Right lobe of liver (tissue), 6 donors: ENCODE results near the gene OAS2. TPM values are rescaled to one million over a fixed set of nuclear protein-coding genes. Genes with fewer than 3 reads are reported as not detected.

Experiments used
- ATAC-seq, 4 donors: fragments of 200-7000 bp; cut with Tn5 transposase; one replicate each; pipeline ENCODE4 v1.9.1; 2020; ENCODE audit warnings: mild to moderate bottlenecking in 4 of 4, moderate library complexity in 4 of 4
- DNase-seq, 3 donors: peaks; one replicate each; pipeline ENCODE4 v3.0.0-alpha.2; 2020
- H3K27ac ChIP-seq, 3 donors: fragments of 200-600 bp; one replicate each; pipeline ENCODE4 v1.8.0; 2022
- H3K27me3 ChIP-seq, 2 donors: fragments of 200-600 bp; one replicate each; pipeline ENCODE4 v1.8.0; 2022
- H3K36me3 ChIP-seq, 4 donors: fragments of 200-600 bp; sonication (generic) in 1 of 4; one replicate each; pipeline versions ENCODE4 v1.5.1 to v1.8.0; 2017 to 2022; ENCODE audit warnings: control low read depth in 1 of 4
- H3K4me1 ChIP-seq, 4 donors: fragments of 200-600 bp; sonication (generic) in 1 of 4; one replicate each; pipeline versions ENCODE4 v1.5.1 to v1.8.0; 2017 to 2022; ENCODE audit warnings: control low read depth in 1 of 4
- H3K4me3 ChIP-seq, 3 donors: fragments of 200-600 bp; one replicate each; pipeline ENCODE4 v1.8.0; 2022
- H3K9me3 ChIP-seq, 4 donors: fragments of 200-600 bp; sonication (generic) in 1 of 4; one replicate each; pipeline versions ENCODE4 v1.5.1 to v1.8.0; 2017 to 2022; ENCODE audit warnings: control low read depth in 1 of 4
- POLR2A ChIP-seq: fragments of 450-650 bp; IDR thresholded peaks from one replicate; pipeline ENCODE4 v1.6.1; 2017; ENCODE audit warnings: antibody characterized with exemption, mild to moderate bottlenecking
- WGBS: methylation state at CpG from one replicate; pipeline ENCODE4 v1.1.6; 2018; ENCODE audit warnings: low coverage, low lambda C conversion rate; ENCODE audit not compliant: insufficient coverage; ENCODE audit errors: missing lambda C conversion rate; 5-methylcytosine and 5-hydroxymethylcytosine counted together
- intact Hi-C, 2 donors: fragments of 100-400 bp; cut with DNase I; formaldehyde crosslinking; loops; one replicate each; pipeline versions ENCODE4 v1.11.2 to v1.14.1; 2022
- total RNA-seq, 6 experiments: library from RNA; depleted of rRNA in 2 of 6; stranded (reverse); fragments of >200 nt in 2 of 6; fragmentation: NEBNext Ultra II Directional in 3 of 6; extraction: Animal tissue kit (Norgen Biotek cat#: 25700) in 3 of 6; gene quantifications; one replicate each; pipeline versions ENCODE4 v1.1.0 to v1.2.4, GENCODE V29; 2016 to 2023
- TF ChIP-seq, protein P1 (sequence below), 4 donors: fragments of 200-600 bp in 3 of 4; fragments of 450-650 bp in 1 of 4; IDR thresholded peaks; one replicate each; pipeline versions ENCODE4 v1.5.1 to v1.8.0; 2016 to 2022; ENCODE audit warnings: antibody characterized with exemption in 4 of 4, mild to moderate bottlenecking in 2 of 4
- donor health status: DM: no; HTN: yes; CAD: no.
- donor health status: DM: no; HTN: no; CAD: no.
- donor health status: DM: no; HTN: no; CAD: no.
- donor health status: DM: no; HTN: yes; CAD: no.
- donor health status: DM: no; HTN: yes; CAD: no.

Gene OAS2
- total RNA-seq, 6 experiments from 2014 or later: 5.2 to 13.4 (median 7.1) TPM

DNA sequence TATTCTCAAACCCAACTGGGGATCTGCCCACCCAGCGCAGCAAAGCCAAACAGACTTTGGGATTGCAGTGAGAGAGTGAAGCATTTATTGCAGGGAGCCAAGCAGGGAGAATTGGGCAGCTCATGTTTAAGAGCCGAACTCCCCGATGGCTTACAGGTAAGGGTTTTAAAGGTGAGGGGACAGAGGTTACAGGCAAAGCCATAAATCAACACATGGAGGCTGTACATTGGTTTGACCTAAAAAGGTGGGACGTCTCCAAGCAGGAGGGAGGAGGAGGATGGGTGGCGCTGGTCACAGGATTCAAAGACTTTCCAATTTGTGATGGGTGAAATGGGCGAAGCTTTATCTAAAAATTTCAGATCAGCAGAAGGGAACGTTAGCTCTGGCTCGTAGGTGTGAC lies 18.2 kb downstream of the OAS2 start:
- Histone ChIP-seq H3K4me3 (no peak overlapping the region), H3K27ac (no peak overlapping the region), H3K27me3 (no peaks in the 10 kb centered on the region), H3K9me3 (no peaks in the 10 kb centered on the region), H3K36me3 (peaks cover 0 to 6% (median under 1%) of the 10 kb centered on the region in 4 donors), H3K4me1 (peaks cover 0 to 16% (median 4%) of the 10 kb centered on the region in 4 donors)
- no peak for ATAC-seq
- intact Hi-C loops: no loop called here
- no peak for DNase-seq
- TF ChIP-seq POLR2A: no peak
- TF ChIP-seq, protein P1, sequence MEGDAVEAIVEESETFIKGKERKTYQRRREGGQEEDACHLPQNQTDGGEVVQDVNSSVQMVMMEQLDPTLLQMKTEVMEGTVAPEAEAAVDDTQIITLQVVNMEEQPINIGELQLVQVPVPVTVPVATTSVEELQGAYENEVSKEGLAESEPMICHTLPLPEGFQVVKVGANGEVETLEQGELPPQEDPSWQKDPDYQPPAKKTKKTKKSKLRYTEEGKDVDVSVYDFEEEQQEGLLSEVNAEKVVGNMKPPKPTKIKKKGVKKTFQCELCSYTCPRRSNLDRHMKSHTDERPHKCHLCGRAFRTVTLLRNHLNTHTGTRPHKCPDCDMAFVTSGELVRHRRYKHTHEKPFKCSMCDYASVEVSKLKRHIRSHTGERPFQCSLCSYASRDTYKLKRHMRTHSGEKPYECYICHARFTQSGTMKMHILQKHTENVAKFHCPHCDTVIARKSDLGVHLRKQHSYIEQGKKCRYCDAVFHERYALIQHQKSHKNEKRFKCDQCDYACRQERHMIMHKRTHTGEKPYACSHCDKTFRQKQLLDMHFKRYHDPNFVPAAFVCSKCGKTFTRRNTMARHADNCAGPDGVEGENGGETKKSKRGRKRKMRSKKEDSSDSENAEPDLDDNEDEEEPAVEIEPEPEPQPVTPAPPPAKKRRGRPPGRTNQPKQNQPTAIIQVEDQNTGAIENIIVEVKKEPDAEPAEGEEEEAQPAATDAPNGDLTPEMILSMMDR (IDR thresholded peaks at IDR 0.05): no peak
- WGBS: 92% methylated on average over 8 of the region's 8 CpGs

DNA sequence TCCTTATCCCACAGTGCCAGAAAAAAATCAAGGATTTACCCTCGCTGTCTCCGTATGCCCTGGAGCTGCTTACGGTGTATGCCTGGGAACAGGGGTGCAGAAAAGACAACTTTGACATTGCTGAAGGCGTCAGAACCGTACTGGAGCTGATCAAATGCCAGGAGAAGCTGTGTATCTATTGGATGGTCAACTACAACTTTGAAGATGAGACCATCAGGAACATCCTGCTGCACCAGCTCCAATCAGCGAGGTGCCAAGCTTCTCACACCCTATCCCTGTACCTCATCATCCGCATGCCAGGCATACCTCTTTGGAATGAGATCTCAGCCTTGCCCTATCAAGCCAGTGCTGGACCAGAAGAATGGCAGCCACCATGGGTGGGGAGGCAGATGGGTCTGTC lies 19.2 kb downstream of the OAS2 start:
- H3K9me3 ChIP-seq: no peaks in the 10 kb centered on the region
- intact Hi-C loops: no loop called here
- TF ChIP-seq POLR2A: no peak
- TF ChIP-seq, protein P1 (IDR thresholded peaks at IDR 0.05): no peak
- 98% methylated on average over 5 of the region's 7 CpGs for WGBS
- H3K27me3 ChIP-seq: no peaks in the 10 kb centered on the region
- H3K4me3 ChIP-seq: no peak overlapping the region
- ATAC-seq: no peak
- no peak overlapping the region for H3K27ac ChIP-seq
- H3K36me3 ChIP-seq: peaks cover 0 to 6% (median under 1%) of the 10 kb centered on the region in 4 donors
- H3K4me1 ChIP-seq: peaks cover 0 to 20% (median 6%) of the 10 kb centered on the region in 4 donors
- DNase-seq: no peak

DNA sequence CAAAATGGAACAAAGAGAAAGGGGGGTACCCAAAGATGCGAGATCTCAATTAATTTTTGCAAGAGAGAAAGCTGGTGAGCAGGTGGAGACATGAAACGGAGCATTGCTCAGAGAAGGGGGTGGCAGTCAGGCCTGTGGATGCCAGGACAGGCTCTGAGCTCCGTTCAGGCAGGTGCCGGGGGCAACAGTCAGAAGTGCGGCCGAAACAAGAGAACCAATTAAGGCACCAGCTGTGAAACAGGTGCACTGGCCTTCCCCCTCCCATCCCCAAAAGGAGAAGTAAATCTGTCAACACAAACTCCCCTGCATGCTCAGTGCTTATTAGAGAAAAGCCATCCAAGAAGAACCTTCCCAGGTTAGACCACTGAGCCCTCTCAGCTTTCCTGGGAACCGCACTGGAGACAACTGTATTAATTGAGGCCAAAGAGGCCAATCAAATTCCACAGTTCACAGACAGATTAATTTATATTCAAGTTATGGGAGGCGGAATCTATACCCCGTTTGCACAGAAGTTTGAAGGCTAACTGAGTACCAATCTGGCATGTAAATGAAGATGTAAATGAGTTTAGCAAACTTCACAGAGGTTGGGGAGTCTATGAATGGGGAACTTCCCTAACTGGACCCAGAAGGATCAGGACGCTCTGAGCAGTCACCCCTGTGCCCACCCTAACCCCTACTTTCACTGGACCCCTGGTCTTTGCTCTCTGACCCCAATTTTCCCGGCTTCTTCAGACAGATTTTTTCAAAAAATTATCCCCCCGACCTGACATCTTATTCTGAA lies 20.9 kb downstream of the OAS2 start:
- ATAC-seq (no peak), DNase-seq (no peak)
- no peak overlapping the region for H3K4me3 ChIP-seq
- no peak overlapping the region for H3K27ac ChIP-seq
- H3K9me3 ChIP-seq: no peaks in the 10 kb centered on the region
- TF ChIP-seq POLR2A: no peak
- TF ChIP-seq, protein P1 (IDR thresholded peaks at IDR 0.05): no peak
- WGBS: 86% methylated on average over 6 of the region's 12 CpGs
- intact Hi-C loops: no loop called here
- H3K4me1 ChIP-seq: peaks cover 0 to 17% (median 5%) of the 10 kb centered on the region in 4 donors
- no peaks in the 10 kb centered on the region for H3K27me3 ChIP-seq
- H3K36me3 ChIP-seq: peaks cover 0 to 6% (median under 1%) of the 10 kb centered on the region in 4 donors

- Histone ChIP-seq H3K36me3 (peaks cover 0 to 12% (median under 1%) of the 10 kb centered on the region in 4 donors), H3K4me3 (no peak overlapping the region), H3K9me3 (no peaks in the 10 kb centered on the region), H3K4me1 (peaks cover 0 to 6% (median 2%) of the 10 kb centered on the region in 4 donors), H3K27me3 (no peaks in the 10 kb centered on the region), H3K27ac (no peak overlapping the region)
- ATAC-seq (no peak), DNase-seq (no peak)
- 92% methylated on average over 6 of the region's 6 CpGs for WGBS
- intact Hi-C loops: no loop called here
- no peak for TF ChIP-seq POLR2A
- TF ChIP-seq, protein P1 (IDR thresholded peaks at IDR 0.05): no peak
Measured at GRCh38 chr12:113000433-113000832, 22.1 kb downstream of the OAS2 start.
